Head of caudate nucleus (tissue), 42 donors: ENCODE measurements around the gene SLC5A1.
"Not testable (repeated sequence)": the region's sequence is repeated elsewhere in the genome, so short reads cannot be mapped to it uniquely, and the experiment has no call there.

Source experiments
- DNase-seq, 42 donors: peaks; one replicate each; pipeline versions ENCODE4 v3.0.0 to v3.0.0-alpha.2; 2020 to 2021; ENCODE audit warnings: mixed read lengths in 7 of 42
- intact Hi-C: fragments of 100-400 bp; cut with DNase I; formaldehyde crosslinking; loops from one replicate; pipeline ENCODE4 v1.15.0; 2022

The SLC5A1 gene

DNA sequence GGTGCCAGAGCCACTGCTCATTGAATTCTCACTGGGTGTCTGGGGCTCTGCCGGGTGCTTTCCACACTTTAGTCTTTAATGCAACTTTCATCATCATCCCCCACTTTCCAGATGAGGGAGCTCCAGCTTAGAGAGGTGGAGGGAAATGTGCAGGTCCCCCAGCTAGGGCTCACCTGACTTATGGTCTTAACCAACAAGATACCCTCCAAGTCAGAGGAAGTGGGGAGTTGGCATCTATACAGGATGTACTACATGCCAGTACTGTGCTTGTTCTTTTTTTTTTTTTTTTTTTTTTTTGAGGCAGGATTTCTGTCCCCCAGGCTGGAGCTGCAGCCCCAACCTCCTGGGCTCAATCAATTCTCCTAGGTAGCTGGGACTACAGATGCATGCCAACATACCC is 89.7 kb downstream of the SLC5A1 start:
- no peak for DNase-seq
- intact Hi-C loops = no loop called here

DNA sequence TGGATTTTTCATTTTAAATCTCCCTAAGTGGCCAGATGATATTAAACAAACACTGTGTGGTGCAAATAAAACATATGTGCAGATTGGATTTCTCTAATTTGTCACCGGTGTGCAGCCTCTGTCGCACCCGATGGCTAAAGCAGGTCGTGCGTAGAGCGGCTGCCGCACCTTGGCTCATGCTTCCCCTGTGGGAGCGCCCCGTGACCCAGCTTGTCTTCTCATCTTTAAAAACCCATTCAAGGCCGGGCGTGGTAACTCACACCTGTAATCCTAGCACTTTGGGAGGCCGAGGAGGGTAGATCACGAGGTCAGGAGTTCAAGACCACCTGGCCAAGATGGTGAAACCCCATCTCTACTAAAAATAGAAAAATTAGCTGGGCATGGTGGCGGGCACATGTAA is 91.7 kb downstream of the SLC5A1 start:
- DNase-seq = peak in 1 of 42 donors; percentile 35
- intact Hi-C loops = not testable (repeated sequence)

DNA sequence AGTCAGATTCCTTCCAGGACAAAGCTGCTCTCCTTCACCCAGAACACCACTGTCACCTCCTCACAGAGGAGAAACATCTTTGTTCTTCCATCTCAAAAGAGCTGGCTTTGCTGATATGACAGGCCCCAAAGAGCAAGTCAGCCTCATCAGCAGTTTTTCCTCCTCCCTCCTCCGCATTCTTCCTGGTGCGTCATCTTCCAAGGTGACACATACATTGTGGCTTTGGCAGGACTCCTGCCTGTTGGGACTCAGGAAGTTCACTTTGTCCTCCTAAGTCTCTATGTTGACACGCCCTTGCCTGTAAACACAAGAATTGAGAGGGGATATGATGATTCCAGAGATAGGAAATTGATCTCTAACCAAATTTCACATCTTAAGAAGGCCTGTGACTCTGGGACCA is 92.9 kb downstream of the SLC5A1 start:
- DNase-seq = peak in 6 of 42 donors; percentile 23 to 49 (median 39)

DNA sequence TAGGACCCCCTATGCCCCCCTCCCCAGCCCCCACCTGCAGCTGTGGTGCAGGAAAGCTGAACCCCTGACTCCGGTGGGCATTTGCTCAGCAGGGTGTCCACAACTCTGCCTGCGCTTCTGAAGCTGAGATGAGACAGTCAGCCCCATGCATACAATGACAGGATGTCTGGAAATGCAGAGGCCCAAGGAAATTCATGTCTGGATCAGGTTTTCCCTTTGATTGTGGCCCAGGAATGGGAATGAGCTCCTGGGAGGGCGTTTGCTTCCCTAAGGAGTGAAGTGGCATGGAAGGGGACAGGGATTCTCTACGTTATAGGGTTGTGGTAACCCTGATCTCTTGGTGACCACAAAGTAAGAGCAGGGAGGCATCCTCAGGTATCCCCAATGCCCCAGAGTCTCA is 93.8 kb downstream of the SLC5A1 start:
- DNase-seq = peak in 2 of 42 donors; percentile 8 to 18
- intact Hi-C loops = not testable (repeated sequence)

More for the DNA sequence above, 92.9 kb downstream of the SLC5A1 start:
- intact Hi-C loops = not testable (repeated sequence)

DNA sequence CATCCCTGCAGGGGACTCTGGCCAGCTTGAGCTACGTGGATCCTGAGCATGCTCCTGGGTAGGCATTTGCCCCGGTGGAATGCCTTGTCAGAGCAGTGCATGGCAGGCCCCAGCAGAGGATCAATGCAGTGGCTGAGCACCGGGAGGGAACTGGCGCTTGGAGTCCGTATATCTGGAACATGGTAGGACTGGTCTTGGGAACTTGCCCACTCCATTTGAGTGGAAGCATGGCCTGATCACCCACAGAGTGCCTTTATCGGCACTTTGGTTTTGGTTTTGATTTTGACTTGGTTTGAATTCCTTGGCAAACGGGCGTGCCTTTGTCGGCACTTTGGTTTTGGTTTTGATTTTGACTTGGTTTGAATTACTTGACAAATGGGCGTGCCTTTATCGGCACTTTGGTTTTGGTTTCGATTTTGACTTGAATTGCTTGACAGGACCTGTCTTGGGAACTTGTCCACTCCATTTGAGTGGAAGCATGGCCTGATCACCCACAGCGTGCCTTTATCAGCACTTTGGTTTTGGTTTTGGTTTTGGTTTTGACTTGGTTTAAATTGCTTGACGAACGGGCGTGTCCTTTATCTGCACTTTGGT is 94.8 kb downstream of the SLC5A1 start:
- DNase-seq = peak in 2 of 42 donors; percentile 37 to 43
- intact Hi-C loops = not testable (repeated sequence)

DNA sequence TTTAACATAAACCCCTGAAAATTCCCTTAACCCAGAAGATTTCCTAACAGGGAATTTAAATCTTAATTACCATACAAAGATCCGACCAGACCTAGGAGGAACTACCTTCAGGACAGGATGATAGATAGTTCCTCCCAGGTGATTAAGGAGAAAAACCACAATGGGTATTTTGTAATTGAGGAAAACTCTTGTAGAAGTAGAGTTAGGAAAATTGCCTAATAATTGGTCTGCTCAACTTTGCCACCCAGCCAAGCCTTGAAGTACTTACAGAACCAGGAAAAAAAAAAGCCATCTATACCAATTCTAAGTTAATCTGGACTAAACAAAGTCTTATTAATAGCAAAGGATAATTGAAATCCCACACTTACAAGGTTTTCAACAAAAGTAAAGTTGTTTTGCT is 95.5 kb downstream of the SLC5A1 start:
- DNase-seq = peak in 2 of 42 donors; percentile 2 to 8
- intact Hi-C loops = not testable (repeated sequence)

DNA sequence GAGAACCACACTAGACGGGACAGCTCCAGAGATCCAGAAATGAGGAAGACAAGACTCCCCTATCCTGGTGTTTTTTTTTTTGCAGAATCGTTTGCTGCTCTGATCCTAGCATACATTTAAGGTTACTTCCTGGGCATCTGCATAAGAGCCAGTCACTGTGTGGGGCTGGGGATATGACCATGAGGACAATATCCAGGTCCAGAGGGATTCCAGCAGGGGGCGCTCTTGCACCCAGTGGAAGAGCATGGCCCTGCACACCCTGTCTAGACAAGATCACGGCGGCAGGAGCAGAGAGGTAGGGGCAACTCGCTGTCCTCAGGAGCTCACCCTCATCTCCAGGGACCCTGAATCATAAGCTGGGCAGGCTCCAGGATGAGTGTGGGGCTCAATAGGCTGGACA is 97.6 kb downstream of the SLC5A1 start:
- intact Hi-C loops = not testable (repeated sequence)
- peak in 3 of 42 donors; percentile 10 to 41 (median 33) for DNase-seq

DNA sequence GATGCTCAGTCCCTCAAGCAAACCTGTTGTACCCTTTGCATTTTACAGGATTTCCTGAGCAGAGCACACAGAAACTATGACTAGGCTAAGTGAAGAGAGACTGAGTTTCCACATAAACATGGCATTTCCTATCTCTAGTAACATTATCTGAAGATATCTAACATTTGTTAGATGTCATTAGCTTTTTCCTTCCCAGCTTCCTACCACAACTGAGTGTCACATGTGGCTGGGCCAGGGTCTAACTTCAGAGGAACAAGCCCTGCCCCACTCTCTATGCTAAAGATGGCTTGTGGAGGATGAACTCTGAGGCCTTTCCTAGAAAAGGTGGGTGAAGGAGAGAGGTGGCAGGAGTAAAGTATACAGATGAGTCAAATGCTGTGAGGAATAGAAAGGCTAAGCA is 99.5 kb downstream of the SLC5A1 start:
- intact Hi-C loops = no loop called here
- peak in 1 of 42 donors; percentile 25 for DNase-seq

DNA sequence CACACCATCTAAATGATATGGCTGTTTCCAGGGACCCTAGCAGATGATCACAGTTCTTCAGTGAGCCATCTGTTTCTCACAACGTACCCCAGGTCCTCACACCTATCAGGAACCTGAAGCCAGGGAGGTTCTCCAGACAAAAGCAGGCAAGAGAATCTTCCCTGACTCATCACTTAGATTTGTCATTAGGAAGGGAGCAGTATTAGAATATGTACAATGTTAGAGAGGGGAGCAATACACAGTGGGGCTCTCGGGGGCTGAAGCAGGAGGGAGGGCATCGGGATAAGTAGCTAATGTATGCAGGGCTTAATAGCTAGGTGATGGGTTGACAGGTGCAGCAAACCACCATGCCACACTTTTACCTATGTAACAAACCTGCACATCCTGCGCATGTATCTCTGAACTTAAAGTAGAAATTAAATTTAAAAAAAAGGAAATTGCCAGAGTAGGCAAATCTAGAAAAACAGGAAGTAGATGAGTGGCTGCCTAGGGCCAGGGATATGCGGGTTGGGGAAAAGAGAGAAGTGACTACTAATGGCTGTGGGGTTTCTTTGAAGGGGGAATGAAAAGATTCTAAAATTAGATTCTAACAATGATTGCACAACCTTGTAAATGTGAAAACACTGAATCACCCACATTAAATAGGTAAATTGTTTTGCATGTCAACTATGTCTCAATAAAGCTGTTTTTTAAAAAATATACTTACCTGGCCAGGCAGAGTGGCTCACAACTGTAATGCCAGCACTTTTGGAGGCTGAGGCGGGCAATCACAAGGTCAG is 101.6 kb downstream of the SLC5A1 start:
- DNase-seq = peak in 3 of 42 donors; percentile 15 to 38 (median 33)
- intact Hi-C loops = no loop called here

DNA sequence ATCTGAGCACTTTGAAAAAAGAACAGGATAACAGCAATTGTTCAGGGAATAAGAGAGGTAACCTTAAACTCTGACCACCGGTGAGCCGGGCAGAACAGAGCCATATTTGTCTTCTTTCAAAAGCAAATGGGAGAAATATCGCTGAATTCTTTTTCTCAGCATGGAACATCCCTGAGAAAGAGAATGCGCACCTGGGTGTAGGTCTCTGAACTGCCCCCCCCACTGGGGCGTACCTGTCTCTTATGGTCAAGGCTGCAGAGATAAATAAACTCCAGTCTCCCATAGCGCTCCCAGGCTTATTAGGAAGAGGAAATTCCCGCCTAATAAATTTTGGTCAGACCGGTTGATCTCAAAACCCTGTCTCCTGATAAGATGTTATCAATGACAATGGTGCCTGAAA is 104.1 kb downstream of the SLC5A1 start:
- DNase-seq = peak in 3 of 42 donors; percentile 7 to 32 (median 18)
- intact Hi-C loops = not testable (repeated sequence)

DNA sequence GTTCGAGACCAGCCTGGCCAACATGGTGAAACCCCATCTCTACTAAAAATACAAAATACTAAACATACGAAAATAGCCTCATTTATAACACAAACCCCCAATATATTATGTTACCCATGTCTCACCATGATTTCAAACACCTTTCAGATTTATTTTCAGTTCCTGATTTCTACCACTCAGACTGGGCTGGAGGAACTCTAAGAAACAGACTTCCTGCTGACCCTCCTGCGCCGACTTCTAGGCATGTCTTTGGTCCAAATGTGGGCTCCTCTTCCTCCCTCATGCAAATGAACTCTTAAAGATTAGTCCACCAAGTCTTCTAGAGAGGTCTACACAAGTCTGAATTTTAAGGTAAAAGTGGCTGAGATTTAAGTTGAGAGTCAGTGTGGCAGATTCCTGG is 105.3 kb downstream of the SLC5A1 start:
- intact Hi-C loops = not testable (repeated sequence)
- DNase-seq = peak in 3 of 42 donors; percentile 12 to 32 (median 21)

DNA sequence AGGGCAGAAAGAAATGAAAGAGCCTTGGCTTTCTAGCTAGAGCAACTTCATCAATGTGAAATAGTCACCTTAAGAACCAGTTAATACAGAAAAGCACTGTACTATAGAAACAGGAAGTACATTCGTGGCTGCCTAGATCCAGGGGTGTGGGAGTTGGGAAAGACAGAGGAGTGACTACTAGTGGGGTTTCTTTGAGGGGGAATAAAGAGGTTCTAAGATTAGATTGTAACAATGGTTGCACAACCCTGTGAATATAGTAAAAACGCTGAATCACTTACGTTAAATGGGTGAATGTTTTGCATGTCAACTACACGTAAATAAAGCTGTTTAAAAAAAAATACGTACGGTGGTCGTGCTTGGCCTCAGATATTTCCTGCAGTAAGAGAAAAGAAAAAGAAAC is 107.6 kb downstream of the SLC5A1 start:
- intact Hi-C loops, DNase-seq: not testable (repeated sequence)

DNA sequence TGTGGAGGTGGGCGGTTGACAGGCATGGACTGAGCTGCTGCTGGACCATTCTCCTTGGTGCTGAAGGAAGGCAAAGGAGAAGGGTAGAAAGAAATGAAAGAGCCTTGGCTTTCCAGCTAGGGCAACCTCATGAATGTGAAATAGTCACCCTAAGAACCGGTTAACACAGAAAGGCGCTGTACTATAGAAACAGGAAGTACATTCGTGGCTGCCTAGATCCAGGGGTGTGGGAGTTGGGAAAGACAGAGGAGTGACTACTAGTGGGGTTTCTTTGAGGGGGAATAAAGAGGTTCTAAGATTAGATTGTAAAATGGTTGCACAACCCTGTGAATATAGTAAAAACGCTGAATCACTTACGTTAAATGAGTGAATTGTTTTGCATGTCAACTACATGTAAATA is 108.6 kb downstream of the SLC5A1 start:
- intact Hi-C loops = not testable (repeated sequence)
- peak in 1 of 42 donors; percentile 8 for DNase-seq

DNA sequence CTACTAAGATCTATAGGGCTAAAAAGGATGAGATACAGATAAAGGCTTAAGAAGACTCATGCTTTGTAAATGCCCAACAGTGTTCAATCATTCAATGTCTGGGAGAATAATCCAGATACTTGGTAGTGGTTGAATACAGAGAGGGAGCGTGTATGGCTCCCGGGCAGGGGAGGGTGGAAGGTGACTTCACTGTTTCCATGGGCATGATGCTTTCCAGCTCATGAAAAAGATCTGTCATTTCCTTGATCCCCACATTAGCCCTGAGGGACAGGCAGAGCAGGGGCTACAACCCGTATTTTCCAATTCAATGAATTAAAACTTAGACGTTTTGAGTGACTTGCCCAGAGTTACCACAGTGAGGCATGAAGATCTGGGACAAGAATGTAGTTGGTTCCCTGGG is 111.7 kb downstream of the SLC5A1 start:
- intact Hi-C loops = not testable (repeated sequence)
- DNase-seq = peak in 2 of 42 donors; percentile 2 to 8

DNA sequence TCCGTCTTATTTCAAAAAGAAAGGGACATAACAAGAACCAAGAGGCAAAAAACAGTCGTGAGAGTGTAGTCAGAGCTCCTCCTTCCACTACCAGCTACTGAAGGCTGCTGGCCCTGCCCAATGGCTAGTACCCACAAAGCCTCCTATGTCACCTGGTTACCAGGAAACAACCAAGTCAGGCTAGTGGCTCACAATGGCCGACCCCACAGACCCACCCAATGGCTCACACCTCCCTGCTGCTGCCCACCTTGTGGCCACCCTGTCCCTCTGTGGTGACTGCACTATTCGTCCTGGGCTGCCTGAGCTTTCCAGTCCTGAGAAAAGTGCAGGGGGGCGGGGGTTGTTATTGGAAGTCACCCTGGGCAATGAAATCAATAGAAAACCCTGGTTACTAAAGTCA is 114.6 kb downstream of the SLC5A1 start:
- intact Hi-C loops = not testable (repeated sequence)
- peak in 1 of 42 donors; percentile 12 for DNase-seq

DNA sequence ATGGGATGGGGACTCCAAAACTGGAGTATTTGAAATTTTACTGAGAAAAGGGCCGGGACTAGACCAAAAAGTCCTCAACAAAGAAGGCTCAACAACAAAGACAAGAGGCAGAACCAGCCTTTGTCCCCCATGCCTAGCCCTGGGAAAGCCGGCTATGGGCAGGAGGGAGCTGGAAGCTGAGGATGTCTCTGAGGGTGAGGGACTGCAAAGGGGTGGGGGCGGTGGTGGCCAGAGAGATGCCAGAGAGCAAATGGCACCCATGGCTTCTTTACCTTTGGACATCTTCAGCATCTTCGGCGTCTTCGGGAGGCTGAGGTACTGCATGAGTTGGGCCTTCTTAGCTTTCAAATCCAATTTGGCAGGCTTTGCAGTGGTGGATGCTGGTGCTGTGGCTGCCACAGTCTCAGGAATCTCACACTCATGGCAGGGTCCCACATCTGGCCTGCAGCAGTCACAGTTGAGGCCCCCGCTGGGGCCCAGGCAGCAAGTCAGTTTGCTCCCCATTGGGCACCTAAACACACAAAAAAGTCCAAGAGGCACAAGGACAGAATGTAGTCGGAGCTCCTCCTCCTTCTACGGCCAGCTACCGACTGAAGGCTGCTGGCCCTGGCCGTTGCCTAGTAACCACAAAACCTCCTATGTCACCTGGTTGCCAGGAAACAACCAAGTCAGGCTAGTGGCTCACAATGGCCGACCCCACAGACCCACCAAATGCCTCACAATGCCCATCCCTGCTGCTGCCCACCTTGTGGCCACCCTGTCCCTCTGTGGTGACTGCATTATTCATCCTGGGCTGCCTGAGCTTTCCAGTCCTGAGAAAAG is 115.9 kb downstream of the SLC5A1 start, which contains the start of gene C22orf42:
Gene C22orf42, minus strand, starts transcription at position 592 of the 822 bp plus-strand sequence. Its CDS starts 88 bp downstream, at position 504.
- intact Hi-C loops = no loop called here

DNA sequence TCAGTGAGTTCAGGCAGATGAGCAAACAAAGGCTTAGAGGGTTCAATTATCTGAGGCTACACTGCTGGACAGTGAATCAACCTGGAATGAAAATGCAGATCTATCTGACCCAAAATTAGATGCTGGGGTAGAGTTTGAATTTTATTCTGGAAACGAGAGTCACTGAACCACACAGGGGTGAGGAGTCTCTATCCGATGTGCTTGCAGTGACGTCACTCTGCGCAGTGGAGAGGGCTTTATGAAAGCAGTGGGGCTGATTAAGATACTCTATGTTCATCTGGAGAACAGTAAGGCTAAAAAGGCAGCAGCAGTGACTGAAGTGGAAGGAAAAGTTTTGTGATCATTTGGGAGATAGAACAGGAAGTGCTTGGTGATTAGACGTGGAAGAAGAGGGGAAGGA is 117.3 kb downstream of the SLC5A1 start:
- peak in 1 of 42 donors; percentile 3 for DNase-seq
- intact Hi-C loops = not testable (repeated sequence)

More for the DNA sequence above, 115.9 kb downstream of the SLC5A1 start, which contains the start of gene C22orf42:
- DNase-seq = peak in 1 of 42 donors; percentile 17
